ENCODE measurements around the gene ZNF165.
"Not testable (repeated sequence)": the region's sequence is repeated elsewhere in the genome, so short reads cannot be mapped to it uniquely, and the experiment has no call there.

The ZNF165 gene

GRCh38 chr6:28122283-28122682, 41.9 kb downstream of the ZNF165 start:
- not testable (repeated sequence) for DNase-seq (ENCODE audit: low read depth)

- peak; percentile 72 for DNase-seq (ENCODE audit: low read depth)
Measured at GRCh38 chr6:28124350-28124970, 44.1 kb downstream of the ZNF165 start, which contains the start of gene ZSCAN16. Gene ZSCAN16, plus strand, starts transcription at chr6:28124609. Its CDS starts 835 bp downstream, at chr6:28125444.

- DNase-seq (ENCODE audit: low read depth), result no peak
Measured at GRCh38 chr6:28124971-28125353, 44.6 kb downstream of the ZNF165 start.

- no peak for DNase-seq (ENCODE audit: low read depth)
Measured at GRCh38 chr6:28125401-28125800, 45.0 kb downstream of the ZNF165 start.

- no peak for DNase-seq (ENCODE audit: low read depth)
Measured at GRCh38 chr6:28134015-28134414, 53.6 kb downstream of the ZNF165 start.

- DNase-seq (ENCODE audit: low read depth), result no peak
Measured at GRCh38 chr6:28134716-28135115, 54.3 kb downstream of the ZNF165 start.

- no peak for DNase-seq (ENCODE audit: low read depth)
Measured at GRCh38 chr6:28135393-28135792, 55.0 kb downstream of the ZNF165 start.

- peak; percentile 67 for DNase-seq (ENCODE audit: low read depth)
Measured at GRCh38 chr6:28136585-28137504, 56.5 kb downstream of the ZNF165 start.

- DNase-seq (ENCODE audit: low read depth), result no peak
Measured at GRCh38 chr6:28137505-28137981, 57.2 kb downstream of the ZNF165 start.

Data from stimulated activated CD8-positive, alpha-beta memory T cell treated with anti-CD3 and anti-CD28 coated beads, Interleukin-4, amount 100 ng/mL, for 24 hours (primary cell).